Jurkat, Clone E6-1 (cell line): ENCODE results near the gene MAP3K15. TPM values are rescaled to one million over a fixed set of nuclear protein-coding genes. Genes with fewer than 3 reads are reported as not detected.

Experiments
- DNase-seq: peaks from one replicate; pipeline ENCODE4 v3.0.0-alpha.2; 2011; ENCODE audit warnings: low read depth, low spot score
- H3K4me3 ChIP-seq: 2 replicates; pipeline ENCODE4 v1.5.1; 2011; ENCODE audit warnings: mild to moderate bottlenecking, low read length, control low read depth, moderate library complexity
- polyA plus RNA-seq: library from polyadenylated mRNA; unstranded; fragments of >200 nt; gene quantifications from one replicate; pipeline ENCODE4 v1.2.1, GENCODE V29; 2012; ENCODE audit warnings: missing spikeins; ENCODE audit not compliant: insufficient read length, insufficient read depth

The MAP3K15 gene, protein sequence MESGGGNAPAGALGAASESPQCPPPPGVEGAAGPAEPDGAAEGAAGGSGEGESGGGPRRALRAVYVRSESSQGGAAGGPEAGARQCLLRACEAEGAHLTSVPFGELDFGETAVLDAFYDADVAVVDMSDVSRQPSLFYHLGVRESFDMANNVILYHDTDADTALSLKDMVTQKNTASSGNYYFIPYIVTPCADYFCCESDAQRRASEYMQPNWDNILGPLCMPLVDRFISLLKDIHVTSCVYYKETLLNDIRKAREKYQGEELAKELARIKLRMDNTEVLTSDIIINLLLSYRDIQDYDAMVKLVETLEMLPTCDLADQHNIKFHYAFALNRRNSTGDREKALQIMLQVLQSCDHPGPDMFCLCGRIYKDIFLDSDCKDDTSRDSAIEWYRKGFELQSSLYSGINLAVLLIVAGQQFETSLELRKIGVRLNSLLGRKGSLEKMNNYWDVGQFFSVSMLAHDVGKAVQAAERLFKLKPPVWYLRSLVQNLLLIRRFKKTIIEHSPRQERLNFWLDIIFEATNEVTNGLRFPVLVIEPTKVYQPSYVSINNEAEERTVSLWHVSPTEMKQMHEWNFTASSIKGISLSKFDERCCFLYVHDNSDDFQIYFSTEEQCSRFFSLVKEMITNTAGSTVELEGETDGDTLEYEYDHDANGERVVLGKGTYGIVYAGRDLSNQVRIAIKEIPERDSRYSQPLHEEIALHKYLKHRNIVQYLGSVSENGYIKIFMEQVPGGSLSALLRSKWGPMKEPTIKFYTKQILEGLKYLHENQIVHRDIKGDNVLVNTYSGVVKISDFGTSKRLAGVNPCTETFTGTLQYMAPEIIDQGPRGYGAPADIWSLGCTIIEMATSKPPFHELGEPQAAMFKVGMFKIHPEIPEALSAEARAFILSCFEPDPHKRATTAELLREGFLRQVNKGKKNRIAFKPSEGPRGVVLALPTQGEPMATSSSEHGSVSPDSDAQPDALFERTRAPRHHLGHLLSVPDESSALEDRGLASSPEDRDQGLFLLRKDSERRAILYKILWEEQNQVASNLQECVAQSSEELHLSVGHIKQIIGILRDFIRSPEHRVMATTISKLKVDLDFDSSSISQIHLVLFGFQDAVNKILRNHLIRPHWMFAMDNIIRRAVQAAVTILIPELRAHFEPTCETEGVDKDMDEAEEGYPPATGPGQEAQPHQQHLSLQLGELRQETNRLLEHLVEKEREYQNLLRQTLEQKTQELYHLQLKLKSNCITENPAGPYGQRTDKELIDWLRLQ (N-terminal part only)
- polyA plus RNA-seq: 3.4 TPM

- no peak for DNase-seq
These were observed at the start of gene MAP3K15 for GRCh38 chrX:19514791-19515614. TSS of gene MAP3K15 (minus strand) at chrX:19515508. CDS start at chrX:19515261, 247 bp downstream.

DNA sequence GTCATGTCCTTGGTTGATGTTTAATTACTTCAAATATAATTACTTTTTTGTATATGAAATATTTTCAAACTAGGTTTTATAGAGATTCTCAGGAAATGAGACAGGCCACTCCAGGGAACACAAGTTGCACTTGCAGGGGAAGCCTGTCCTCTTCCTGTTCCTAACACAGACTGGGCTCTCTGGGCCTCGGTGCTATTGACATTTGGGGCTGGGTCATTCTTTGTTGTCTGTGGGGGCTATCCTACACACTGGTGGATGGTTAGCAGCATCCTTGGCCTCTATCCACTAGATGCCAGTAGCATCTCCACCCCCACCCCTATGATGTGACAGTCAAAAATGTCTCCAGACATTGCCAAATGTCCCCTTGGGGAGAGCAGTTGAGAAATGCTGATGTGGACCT is 49.3 kb upstream of the MAP3K15 start:
- no peak for DNase-seq
- H3K4me3 ChIP-seq: no peak overlapping the region

More at GRCh38 chrX:19514791-19515614, at the start of gene MAP3K15:
- peak within 1 kb of the TSS; percentile 40 for H3K4me3 ChIP-seq

DNA sequence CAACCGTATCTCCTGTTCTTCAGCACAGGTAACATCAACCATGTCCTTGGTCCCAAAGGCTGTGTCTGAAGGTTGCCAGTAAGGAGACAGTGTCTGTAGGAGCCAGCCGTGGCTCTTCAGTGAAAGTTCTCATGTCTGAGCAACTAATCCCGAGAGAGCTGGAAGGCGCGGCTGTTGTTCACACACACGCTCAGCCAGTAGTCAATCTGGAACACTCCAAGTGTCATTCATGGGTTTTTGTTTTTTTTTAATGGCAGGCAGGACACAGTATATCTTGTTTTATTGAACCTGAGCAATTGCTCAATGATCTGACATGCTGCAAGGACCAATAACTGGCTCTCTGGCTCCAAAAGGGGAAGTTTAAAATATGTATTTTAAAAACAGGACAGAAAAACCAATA is 48.4 kb upstream of the MAP3K15 start:
- no peak for DNase-seq
- no peak overlapping the region for H3K4me3 ChIP-seq

- H3K4me3 ChIP-seq: no peak overlapping the region
- DNase-seq: no peak
These were observed 48.0 kb upstream of the MAP3K15 start for GRCh38 chrX:19563327-19563726.

GRCh38 chrX:19560611-19561010 is 45.3 kb upstream of the MAP3K15 start:
- no peak for DNase-seq
- H3K4me3 ChIP-seq: no peak overlapping the region

GRCh38 chrX:19557822-19558221 is 42.5 kb upstream of the MAP3K15 start:
- no peak overlapping the region for H3K4me3 ChIP-seq
- DNase-seq: no peak

DNA sequence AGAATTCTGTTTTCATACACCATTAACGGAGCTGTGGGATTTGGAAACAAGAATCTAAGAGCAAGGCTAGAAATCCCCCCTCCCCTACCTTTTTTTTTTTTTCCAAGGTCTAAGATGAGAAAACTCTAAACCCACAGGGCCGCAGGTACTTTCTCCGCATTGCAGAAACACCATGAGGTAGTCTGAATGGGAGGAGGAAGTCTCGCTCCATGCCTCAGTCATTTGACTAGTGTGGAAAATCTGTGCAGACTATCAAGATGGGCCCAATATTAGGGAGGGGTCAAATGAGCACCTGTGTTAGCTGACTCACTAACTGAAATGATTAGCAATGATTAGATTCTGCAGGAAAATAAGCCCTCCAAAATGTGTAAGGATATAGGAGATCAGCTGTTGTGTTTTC is 40.9 kb upstream of the MAP3K15 start:
- no peak for DNase-seq
- H3K4me3 ChIP-seq: no peak overlapping the region

DNA sequence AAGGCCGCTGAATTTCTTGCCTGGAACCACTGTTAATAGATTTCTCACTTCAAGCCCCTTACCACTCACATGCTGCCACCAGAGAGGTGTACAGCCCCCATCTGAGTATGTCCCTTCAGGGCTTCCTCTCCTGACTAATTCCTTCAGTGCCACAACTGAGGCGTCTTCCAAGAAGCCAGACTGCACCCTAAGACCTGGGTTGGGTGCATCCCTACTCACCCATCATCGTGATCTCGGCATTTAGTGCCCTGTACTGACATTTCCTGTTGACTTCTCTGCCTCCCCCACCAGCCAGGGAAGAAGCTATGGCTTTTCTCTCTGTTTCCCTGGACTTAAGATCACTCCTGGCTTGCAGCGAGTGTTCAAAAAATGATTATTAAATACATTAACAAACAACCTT is 40.4 kb upstream of the MAP3K15 start:
- no peak for DNase-seq
- no peak overlapping the region for H3K4me3 ChIP-seq

DNA sequence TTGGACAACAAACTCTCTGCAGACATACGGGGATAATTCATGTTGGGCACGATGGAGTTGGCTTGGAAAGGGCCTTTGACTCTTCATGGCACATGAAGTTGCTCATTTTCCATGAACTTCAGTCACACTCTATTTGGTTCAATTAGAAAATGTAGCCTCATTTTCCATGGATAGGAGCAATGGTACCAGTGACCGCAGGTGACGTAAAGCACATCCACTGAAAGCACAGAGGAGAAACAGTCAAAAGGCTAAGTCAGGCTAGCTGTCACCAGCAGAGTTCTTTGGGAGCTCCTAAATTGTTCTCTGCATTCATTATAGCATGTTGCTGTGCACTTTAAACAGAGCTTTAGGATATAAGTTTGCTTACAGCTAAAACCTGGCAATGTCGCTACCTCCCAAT is 39.9 kb upstream of the MAP3K15 start:
- H3K4me3 ChIP-seq: no peak overlapping the region
- DNase-seq: no peak

GRCh38 chrX:19554786-19555185 is 39.5 kb upstream of the MAP3K15 start:
- no peak overlapping the region for H3K4me3 ChIP-seq
- DNase-seq: no peak

DNA sequence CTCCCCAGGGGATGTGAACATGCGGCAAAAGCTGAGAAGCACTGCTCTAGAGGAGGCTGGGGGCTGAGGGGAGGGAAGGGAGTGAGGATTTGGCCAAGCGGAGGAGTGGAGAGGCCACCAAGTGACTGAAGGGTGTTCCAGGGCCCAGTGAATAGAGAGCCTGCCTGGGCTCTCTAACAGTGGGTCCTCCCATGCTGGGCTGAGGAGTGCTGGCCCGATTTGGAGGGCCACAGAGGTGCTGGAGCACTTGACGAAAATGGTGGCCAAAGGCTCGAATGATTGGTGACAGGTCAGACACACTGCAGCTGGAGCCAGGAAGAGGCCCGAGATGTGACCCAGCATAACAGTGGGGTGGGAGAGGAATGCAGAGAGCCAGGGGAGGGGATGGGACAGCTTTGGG is 37.5 kb upstream of the MAP3K15 start:
- no peak for DNase-seq
- no peak overlapping the region for H3K4me3 ChIP-seq

DNA sequence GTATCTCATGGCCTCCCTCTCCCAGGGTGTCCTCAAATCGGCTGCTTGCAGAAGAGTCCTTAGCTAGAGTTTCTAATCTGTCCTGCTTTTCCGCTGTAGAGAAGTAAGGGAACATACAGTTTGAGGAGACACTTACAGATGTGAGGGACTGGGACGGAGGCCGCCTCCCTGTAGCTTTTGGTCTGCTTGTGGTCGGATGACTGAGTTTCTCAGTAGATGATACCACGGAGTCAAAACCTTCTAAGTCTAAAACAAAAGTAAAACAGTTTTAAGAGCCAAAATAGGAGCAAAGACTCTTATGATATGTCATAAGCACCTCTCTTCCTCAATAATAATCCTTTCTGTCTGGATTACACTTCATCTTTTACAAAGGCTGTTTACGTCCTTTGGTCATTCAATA is 34.5 kb upstream of the MAP3K15 start:
- H3K4me3 ChIP-seq: no peak overlapping the region
- DNase-seq: no peak

DNA sequence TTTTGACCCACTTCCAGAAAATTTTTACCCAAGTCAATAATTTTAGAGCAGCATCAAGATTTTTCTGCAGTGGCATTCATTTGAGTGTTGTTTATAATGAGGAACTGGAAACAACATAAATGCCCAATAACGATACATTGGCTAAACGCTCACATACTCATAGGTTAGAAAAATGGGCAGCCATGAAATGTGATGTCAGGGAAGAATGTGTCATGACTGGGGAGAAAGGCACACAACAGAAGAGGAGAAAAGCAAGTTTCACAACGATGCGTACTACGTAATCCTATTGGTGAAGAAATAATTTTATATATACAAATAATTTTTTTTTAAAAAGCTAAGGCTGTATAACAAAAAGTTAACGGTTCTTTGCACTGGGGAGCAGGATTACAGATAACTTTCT is 33.6 kb upstream of the MAP3K15 start:
- no peak overlapping the region for H3K4me3 ChIP-seq
- DNase-seq: no peak

DNA sequence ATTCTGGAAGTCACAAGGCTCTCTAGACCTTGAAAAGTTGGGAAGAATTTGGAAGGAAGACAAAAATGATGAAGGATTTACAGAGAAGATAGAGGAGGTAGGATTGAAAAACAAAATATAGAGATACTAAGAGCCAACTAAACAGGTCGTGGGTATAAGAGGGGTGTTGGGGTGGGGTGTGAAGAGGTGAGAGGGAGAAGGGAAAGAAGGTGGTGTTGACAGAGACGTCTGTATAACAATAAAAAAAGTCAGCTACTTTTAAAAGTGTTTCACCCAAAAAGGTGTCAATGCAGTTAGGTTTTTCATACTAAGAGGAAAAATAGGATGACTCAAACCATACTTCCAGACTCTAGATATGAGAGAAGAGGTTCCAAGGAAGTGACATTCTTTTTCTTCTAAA is 33.0 kb upstream of the MAP3K15 start:
- H3K4me3 ChIP-seq: no peak overlapping the region

GRCh38 chrX:19545651-19546050 is 30.3 kb upstream of the MAP3K15 start:
- no peak for DNase-seq

More for the DNA sequence above, 33.0 kb upstream of the MAP3K15 start:
- no peak for DNase-seq

DNA sequence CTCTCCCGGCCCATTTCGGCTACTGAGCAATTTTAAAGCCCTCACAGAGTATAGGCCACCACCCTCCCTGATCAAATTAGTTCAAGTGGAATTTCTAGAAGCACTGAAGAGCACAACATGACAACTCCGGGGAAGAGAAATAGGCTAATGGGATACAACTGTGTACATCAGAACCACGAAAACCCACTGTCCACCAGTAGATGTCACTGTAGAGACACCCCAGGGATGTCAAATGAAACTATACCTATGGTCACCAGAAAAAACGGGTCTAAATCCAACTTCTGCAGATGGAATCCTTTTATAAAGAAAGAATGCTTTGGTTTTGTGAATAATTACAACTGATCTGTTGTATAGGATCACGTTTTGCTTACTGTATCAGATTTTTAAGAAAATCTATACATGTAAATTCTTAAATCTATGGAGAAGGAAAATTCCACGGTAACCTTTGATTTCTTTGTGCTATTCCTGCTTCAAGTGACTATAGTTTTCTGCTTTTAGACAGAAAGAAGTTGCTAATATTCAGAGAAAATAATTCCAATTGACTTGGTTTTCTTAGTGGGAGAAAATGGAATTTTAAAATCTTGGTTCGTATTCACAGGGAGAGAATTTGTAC is 29.5 kb upstream of the MAP3K15 start:
- peak; percentile 30 for DNase-seq
- no peak overlapping the region for H3K4me3 ChIP-seq

More at GRCh38 chrX:19545651-19546050, 30.3 kb upstream of the MAP3K15 start:
- H3K4me3 ChIP-seq: no peak overlapping the region

DNA sequence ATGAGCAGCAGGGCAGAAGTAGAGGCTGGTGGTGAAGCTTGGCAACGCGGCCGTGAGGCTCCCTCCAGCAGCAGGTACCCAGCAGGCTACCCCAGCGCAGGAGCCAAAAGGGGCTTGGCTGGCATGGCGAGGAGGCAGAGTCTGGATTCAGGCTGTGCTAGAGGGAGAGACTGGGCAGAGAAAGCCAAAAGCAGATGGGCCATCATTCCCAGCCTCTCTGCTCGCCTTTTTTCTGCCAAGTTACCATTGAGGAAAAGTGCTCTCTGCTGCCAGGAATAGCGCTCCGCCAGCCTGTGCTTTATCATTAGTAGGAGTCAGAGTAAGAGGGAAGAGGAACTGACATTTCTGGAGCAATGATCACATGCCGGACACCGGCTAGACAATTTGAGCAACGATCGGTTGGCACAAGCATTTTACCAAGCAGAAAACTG is 28.7 kb upstream of the MAP3K15 start:
- DNase-seq: no peak
- no peak overlapping the region for H3K4me3 ChIP-seq
